BJ (cell line): ENCODE measurements around the gene HK3. TPM values are rescaled to one million over a fixed set of nuclear protein-coding genes. Genes with fewer than 3 reads are reported as not detected.

Experiments used
- CTCF ChIA-PET: fragments of 350-600 bp; formaldehyde crosslinking; extraction: SDS; loops from one replicate; lab custom pipeline; 2021; ENCODE audit warnings: antibody characterized with exemption, inconsistent platforms; lab: Yijun Ruan, JAX
- POLR2A ChIA-PET: fragments of 300-600 bp; sonication (Branson Sonifier 250); formaldehyde crosslinking; extraction: SDS; loops from one replicate; lab custom pipeline; 2021; ENCODE audit warnings: antibody characterized with exemption; lab: Charles Lee
- DNase-seq: peaks from one replicate; pipeline ENCODE4 v3.0.0-alpha.2; 2011; ENCODE audit warnings: low read depth
- H3K27me3 ChIP-seq: 2 replicates; pipeline ENCODE4 v1.6.0; 2011; ENCODE audit warnings: low read length; ENCODE audit not compliant: control insufficient read depth, insufficient read depth
- H3K36me3 ChIP-seq: 2 replicates; pipeline ENCODE4 v1.5.1; 2011; ENCODE audit warnings: low read length; ENCODE audit not compliant: control insufficient read depth, insufficient read depth
- H3K4me3 ChIP-seq: 2 replicates; pipeline ENCODE4 v1.5.1; 2011; ENCODE audit warnings: low read depth, mild to moderate bottlenecking, control low read depth, low read length
- CTCF ChIP-seq: IDR thresholded peaks from 2 replicates; pipeline ENCODE4 v1.5.1; 2011; ENCODE audit warnings: low read depth, mild to moderate bottlenecking, control low read depth, inconsistent platforms, low read length, moderate library complexity; ENCODE audit not compliant: insufficient read depth
- polyA plus RNA-seq: library from polyadenylated mRNA; depleted of rRNA; stranded (reverse); fragments of >200 nt; gene quantifications from 2 replicates; pipeline ENCODE4 v1.2.3, GENCODE V29; 2011

Gene HK3
- polyA plus RNA-seq, 1 experiment: not detected

GRCh38 chr5:176943816-176944215 lies 44.7 kb upstream of the HK3 start:
- no peak for DNase-seq
- Histone ChIP-seq H3K36me3 (peaks cover 6% of the 10 kb centered on the region), H3K4me3 (no peak overlapping the region), H3K27me3 (no peaks in the 10 kb centered on the region)
- no peak for TF ChIP-seq CTCF
- ChIA-PET CTCF (no interaction called here), POLR2A (no interaction called here)

- Histone ChIP-seq H3K36me3 (peaks cover 11% of the 10 kb centered on the region), H3K4me3 (no peak overlapping the region), H3K27me3 (no peaks in the 10 kb centered on the region)
- DNase-seq: no peak
- no peak for TF ChIP-seq CTCF
- ChIA-PET POLR2A (no interaction called here), CTCF (interaction anchor here (1.5 kb wide), 1 partner anchor 281 kb away, joined by 3 read pairs; no protein-coding TSS in a partner anchor)
These were observed 42.8 kb upstream of the HK3 start for GRCh38 chr5:176941951-176942350.

GRCh38 chr5:176938472-176938871 lies 39.3 kb upstream of the HK3 start:
- H3K27me3 ChIP-seq: no peaks in the 10 kb centered on the region
- CTCF ChIA-PET: interaction anchor here (1.3 to 1.4 kb wide), 2 partner anchors 9 to 16 kb away, joined by 3 to 4 read pairs; no protein-coding TSS in a partner anchor
- H3K36me3 ChIP-seq: peaks cover 11% of the 10 kb centered on the region
- no peak for DNase-seq
- TF ChIP-seq CTCF: no peak
- POLR2A ChIA-PET: no interaction called here
- no peak overlapping the region for H3K4me3 ChIP-seq

GRCh38 chr5:176935017-176935416 lies 35.9 kb upstream of the HK3 start:
- POLR2A ChIA-PET: no interaction called here
- no peak for DNase-seq
- no peak overlapping the region for H3K4me3 ChIP-seq
- CTCF ChIA-PET: interaction anchor here (1.4 kb wide), 1 partner anchor 12 kb away, joined by 3 read pairs; no protein-coding TSS in a partner anchor
- H3K36me3 ChIP-seq: peaks cover 9% of the 10 kb centered on the region
- TF ChIP-seq CTCF: no peak
- no peaks in the 10 kb centered on the region for H3K27me3 ChIP-seq

- Histone ChIP-seq H3K4me3 (no peak overlapping the region), H3K27me3 (no peaks in the 10 kb centered on the region), H3K36me3 (peaks cover 8% of the 10 kb centered on the region)
- ChIA-PET POLR2A (no interaction called here), CTCF (interaction anchor here (1.4 kb wide), 1 partner anchor 13 kb away, joined by 3 read pairs; no protein-coding TSS in a partner anchor)
- TF ChIP-seq CTCF: no peak
- DNase-seq: no peak
These were observed 35.3 kb upstream of the HK3 start for GRCh38 chr5:176934309-176934930.
